Smooth muscle cell (in vitro differentiated cells): ENCODE data around the gene IL17RE. TPM values are rescaled to one million over a fixed set of nuclear protein-coding genes. Genes with fewer than 3 reads are reported as not detected.

Source experiments
- DNase-seq: peaks from one replicate; lab custom pipeline; 2025; ENCODE audit not compliant: unreplicated experiment; lab: John Stamatoyannopoulos, UW
- H2AFZ ChIP-seq: fragments of 200-600 bp; sonication (generic); 2 replicates; pipeline ENCODE4 v1.6.0; 2016; ENCODE audit warnings: antibody characterized with exemption, low read depth, mild to moderate bottlenecking
- H3F3A ChIP-seq: fragments of 200-600 bp; sonication (generic); 2 replicates; pipeline ENCODE4 v1.6.0; 2017; ENCODE audit warnings: antibody characterized with exemption, low read depth
- H3K27ac ChIP-seq: fragments of 200-600 bp; sonication (generic); 2 replicates; pipeline ENCODE4 v1.5.1; 2016; ENCODE audit warnings: low read depth, mild to moderate bottlenecking
- H3K27me3 ChIP-seq: fragments of 200-600 bp; sonication (generic); 2 replicates; pipeline ENCODE4 v1.6.1; 2016; ENCODE audit warnings: low read depth, mild to moderate bottlenecking
- H3K36me3 ChIP-seq: fragments of 200-600 bp; sonication (generic); 2 replicates; pipeline ENCODE4 v1.5.1; 2016; ENCODE audit warnings: low read depth
- H3K4me1 ChIP-seq: fragments of 200-600 bp; sonication (generic); 2 replicates; pipeline ENCODE4 v1.5.1; 2016; ENCODE audit warnings: low read depth
- H3K4me2 ChIP-seq: fragments of 200-600 bp; sonication (generic); 2 replicates; pipeline ENCODE4 v1.6.0; 2016; ENCODE audit warnings: mild to moderate bottlenecking
- H3K4me3 ChIP-seq: fragments of 200-600 bp; sonication (generic); 2 replicates; pipeline ENCODE4 v1.5.1; 2016; ENCODE audit warnings: mild to moderate bottlenecking
- H3K79me2 ChIP-seq: fragments of 200-600 bp; sonication (generic); 2 replicates; pipeline ENCODE4 v1.6.0; 2016; ENCODE audit warnings: low read depth, mild to moderate bottlenecking
- H3K9ac ChIP-seq: fragments of 200-600 bp; sonication (generic); 2 replicates; pipeline ENCODE4 v1.6.0; 2016; ENCODE audit warnings: low read depth
- H3K9me3 ChIP-seq: fragments of 200-600 bp; sonication (generic); replicated peaks from 2 replicates; pipeline ENCODE4 v1.5.1; 2016; ENCODE audit warnings: low read depth
- H4K20me1 ChIP-seq: fragments of 200-600 bp; sonication (generic); 2 replicates; pipeline ENCODE4 v1.6.0; 2016; ENCODE audit warnings: low read depth
- CTCF ChIP-seq: fragments of 200-600 bp; sonication (generic); IDR thresholded peaks from 2 replicates; pipeline ENCODE4 v1.5.1; 2017; ENCODE audit warnings: borderline replicate concordance, mild to moderate bottlenecking, antibody characterized with exemption; ENCODE audit not compliant: insufficient read depth, poor library complexity, severe bottlenecking
- WGBS: methylation state at CpG from one replicate; pipeline ENCODE4 v1.1.7; 2016; ENCODE audit warnings: low lambda C conversion rate; 5-methylcytosine and 5-hydroxymethylcytosine counted together
- polyA plus RNA-seq: library from polyadenylated mRNA; unstranded; fragments of >200 nt; fragmentation: Nextera tagmentation; extraction: Ambion mirVana; gene quantifications from 2 replicates; pipeline ENCODE4 v1.2.1, GENCODE V29; 2016
- small RNA-seq: library from RNA; depleted of rRNA; stranded (forward); fragments of <200 nt; gene quantifications from one replicate; pipeline ENCODE3, GENCODE V24; 2014
- total RNA-seq: library from RNA; depleted of rRNA; stranded (reverse); fragments of >200 nt; gene quantifications from 2 replicates; pipeline ENCODE4 v1.2.3, GENCODE V29; 2014

Gene IL17RE
- total and polyA plus RNA-seq, 2 experiments from 2014 or later: 0.32 to 4.9 TPM

- Histone ChIP-seq H3K36me3 (no peaks in the 10 kb centered on the region), H3K4me2 (no peak overlapping the region), H4K20me1 (no peaks in the 10 kb centered on the region), H3K27me3 (no peaks in the 10 kb centered on the region), H2AFZ (no peak overlapping the region), H3K79me2 (no peaks in the 10 kb centered on the region), H3K9me3 (no peaks in the 10 kb centered on the region), H3K4me1 (no peaks in the 10 kb centered on the region), H3K27ac (no peak overlapping the region), H3F3A (no peaks in the 10 kb centered on the region), H3K9ac (no peak overlapping the region), H3K4me3 (no peak overlapping the region)
- WGBS: 70% methylated on average over 5 of the region's 5 CpGs
- DNase-seq: no peak
- no peak for TF ChIP-seq CTCF
These were observed 53.1 kb downstream of the IL17RE start for GRCh38 chr3:9955611-9956352.

- no peaks in the 10 kb centered on the region for H3K27me3 ChIP-seq
- no peak overlapping the region for H3K27ac ChIP-seq
- no peak for DNase-seq
- no peak overlapping the region for H3K4me3 ChIP-seq
- TF ChIP-seq CTCF: no peak
- no peak overlapping the region for H3K4me2 ChIP-seq
- H3K36me3 ChIP-seq: no peaks in the 10 kb centered on the region
- H2AFZ ChIP-seq: no peak overlapping the region
- no peaks in the 10 kb centered on the region for H3K4me1 ChIP-seq
- H3K79me2 ChIP-seq: no peaks in the 10 kb centered on the region
- no peaks in the 10 kb centered on the region for H4K20me1 ChIP-seq
- H3F3A ChIP-seq: no peaks in the 10 kb centered on the region
- no peaks in the 10 kb centered on the region for H3K9me3 ChIP-seq
- H3K9ac ChIP-seq: no peak overlapping the region
- WGBS: 65% methylated on average over 5 of the region's 5 CpGs
These were observed 54.6 kb downstream of the IL17RE start for GRCh38 chr3:9957214-9957613.

- Histone ChIP-seq H3F3A (no peaks in the 10 kb centered on the region), H3K4me3 (no peak overlapping the region), H2AFZ (no peak overlapping the region), H3K36me3 (peaks cover 17% of the 10 kb centered on the region), H3K9me3 (no peaks in the 10 kb centered on the region), H3K79me2 (no peaks in the 10 kb centered on the region), H3K4me2 (no peak overlapping the region), H3K27ac (no peak overlapping the region), H3K27me3 (no peaks in the 10 kb centered on the region), H3K4me1 (no peaks in the 10 kb centered on the region), H3K9ac (no peak overlapping the region), H4K20me1 (no peaks in the 10 kb centered on the region)
- WGBS: 97% methylated on average over 6 of the region's 6 CpGs
- no peak for TF ChIP-seq CTCF
- DNase-seq: no peak
These were observed 62.7 kb downstream of the IL17RE start for GRCh38 chr3:9965200-9965875.

Small RNA genes within 50 kb of the gene (small RNA-seq; reads per million reads assigned to genes)
- gene RNU6-882P: not detected

Other genes with a start within 250 kb of the IL17RE start
- not detected in 2 replicates for gene CPNE9, start 199.0 kb upstream of the IL17RE start, total RNA-seq
- gene CPNE9, start 199.0 kb upstream of the IL17RE start, polyA plus RNA-seq: 0.44 TPM in 1 of 2 replicates, not detected in the other
- 11.5 and 13.9 TPM in 2 replicates for gene BRPF1, start 171.1 kb upstream of the IL17RE start, total RNA-seq
- 14.3 and 17.1 TPM in 2 replicates for gene BRPF1, start 171.1 kb upstream of the IL17RE start, polyA plus RNA-seq
- gene OGG1, start 152.9 kb upstream of the IL17RE start, total RNA-seq: 13.4 and 16.0 TPM in 2 replicates
- gene OGG1, start 152.9 kb upstream of the IL17RE start, polyA plus RNA-seq: 22.3 and 24.6 TPM in 2 replicates
- 3.9 and 6.4 TPM in 2 replicates for gene CAMK1, start 132.9 kb upstream of the IL17RE start, total RNA-seq
- 6.3 and 10.9 TPM in 2 replicates for gene CAMK1, start 132.9 kb upstream of the IL17RE start, polyA plus RNA-seq
- gene TADA3, start 110.4 kb upstream of the IL17RE start, total RNA-seq: 50.9 and 51.8 TPM in 2 replicates
- gene TADA3, start 110.4 kb upstream of the IL17RE start, polyA plus RNA-seq: 72.5 and 79.6 TPM in 2 replicates
- 93.9 and 143 TPM in 2 replicates for gene ARPC4, start 109.8 kb upstream of the IL17RE start, total RNA-seq
- gene ARPC4, start 109.8 kb upstream of the IL17RE start, polyA plus RNA-seq: 128 and 130 TPM in 2 replicates
- gene TTLL3, start 92.6 kb upstream of the IL17RE start, total RNA-seq: 16.4 and 29.5 TPM in 2 replicates
- 25.6 and 37.6 TPM in 2 replicates for gene TTLL3, start 92.6 kb upstream of the IL17RE start, polyA plus RNA-seq
- 49.7 and 62.8 TPM in 2 replicates for gene RPUSD3, start 58.8 kb upstream of the IL17RE start, total RNA-seq
- gene RPUSD3, start 58.8 kb upstream of the IL17RE start, polyA plus RNA-seq: 84.6 and 106 TPM in 2 replicates
- gene CIDEC, start 22.6 kb upstream of the IL17RE start, total RNA-seq: not detected in 2 replicates
- gene CIDEC, start 22.6 kb upstream of the IL17RE start, polyA plus RNA-seq: not detected in 2 replicates
- 32.3 and 36.8 TPM in 2 replicates for gene JAGN1, start 12.2 kb upstream of the IL17RE start, total RNA-seq
- gene JAGN1, start 12.2 kb upstream of the IL17RE start, polyA plus RNA-seq: 37.3 and 49.8 TPM in 2 replicates
- 27.0 and 37.3 TPM in 2 replicates for gene IL17RC, start 14.2 kb downstream of the IL17RE start, total RNA-seq
- gene IL17RC, start 14.2 kb downstream of the IL17RE start, polyA plus RNA-seq: 36.7 and 41.3 TPM in 2 replicates
- gene CRELD1, start 31.0 kb downstream of the IL17RE start, total RNA-seq: 25.8 and 26.4 TPM in 2 replicates
- 55.9 and 68.6 TPM in 2 replicates for gene CRELD1, start 31.0 kb downstream of the IL17RE start, polyA plus RNA-seq
- 0.85 and 1.3 TPM in 2 replicates for gene PRRT3, start 49.6 kb downstream of the IL17RE start, total RNA-seq
- gene PRRT3, start 49.6 kb downstream of the IL17RE start, polyA plus RNA-seq: 2.4 and 4.2 TPM in 2 replicates
- gene EMC3, start 84.0 kb downstream of the IL17RE start, total RNA-seq: 111 and 122 TPM in 2 replicates
- gene EMC3, start 84.0 kb downstream of the IL17RE start, polyA plus RNA-seq: 100 and 114 TPM in 2 replicates
- 5.6 and 7.6 TPM in 2 replicates for gene FANCD2, start 123.6 kb downstream of the IL17RE start, total RNA-seq
- 4.4 and 5.8 TPM in 2 replicates for gene FANCD2, start 123.6 kb downstream of the IL17RE start, polyA plus RNA-seq
- gene FANCD2OS, start 205.4 kb downstream of the IL17RE start, total RNA-seq: not detected in 2 replicates
- not detected in 2 replicates for gene FANCD2OS, start 205.4 kb downstream of the IL17RE start, polyA plus RNA-seq
- 111 and 117 TPM in 2 replicates for gene BRK1, start 212.8 kb downstream of the IL17RE start, total RNA-seq
- 228 and 231 TPM in 2 replicates for gene BRK1, start 212.8 kb downstream of the IL17RE start, polyA plus RNA-seq
- gene VHL, start 238.9 kb downstream of the IL17RE start, total RNA-seq: 21.4 and 26.8 TPM in 2 replicates
- 13.9 and 19.5 TPM in 2 replicates for gene VHL, start 238.9 kb downstream of the IL17RE start, polyA plus RNA-seq